AG09309 (cell line): Measurements from ENCODE around the gene BEAN1.
"Not testable (repeated sequence)": the region's sequence is repeated elsewhere in the genome, so short reads cannot be mapped to it uniquely, and the experiment has no call there.

Experiments used
- DNase-seq: peaks from one replicate; pipeline ENCODE4 v3.0.0-alpha.2; 2010; ENCODE audit warnings: low read depth
- H3K4me3 ChIP-seq: 2 replicates; pipeline ENCODE4 v1.5.1; 2011; ENCODE audit warnings: mild to moderate bottlenecking, low read depth, low read length, moderate library complexity; ENCODE audit not compliant: control insufficient read depth
- TF ChIP-seq, protein P1 (sequence below): IDR thresholded peaks from 2 replicates; pipeline ENCODE4 v1.5.1; 2011; ENCODE audit warnings: mild to moderate bottlenecking, low read depth, low read length, inconsistent platforms; ENCODE audit not compliant: insufficient read depth, control insufficient read depth; ENCODE audit errors: missing control alignments

BEAN1 gene

GRCh38 chr16:66512272-66513110 lies 85.4 kb downstream of the BEAN1 start:
- no peak for DNase-seq
- H3K4me3 ChIP-seq: no peak overlapping the region
- TF ChIP-seq, protein P1, sequence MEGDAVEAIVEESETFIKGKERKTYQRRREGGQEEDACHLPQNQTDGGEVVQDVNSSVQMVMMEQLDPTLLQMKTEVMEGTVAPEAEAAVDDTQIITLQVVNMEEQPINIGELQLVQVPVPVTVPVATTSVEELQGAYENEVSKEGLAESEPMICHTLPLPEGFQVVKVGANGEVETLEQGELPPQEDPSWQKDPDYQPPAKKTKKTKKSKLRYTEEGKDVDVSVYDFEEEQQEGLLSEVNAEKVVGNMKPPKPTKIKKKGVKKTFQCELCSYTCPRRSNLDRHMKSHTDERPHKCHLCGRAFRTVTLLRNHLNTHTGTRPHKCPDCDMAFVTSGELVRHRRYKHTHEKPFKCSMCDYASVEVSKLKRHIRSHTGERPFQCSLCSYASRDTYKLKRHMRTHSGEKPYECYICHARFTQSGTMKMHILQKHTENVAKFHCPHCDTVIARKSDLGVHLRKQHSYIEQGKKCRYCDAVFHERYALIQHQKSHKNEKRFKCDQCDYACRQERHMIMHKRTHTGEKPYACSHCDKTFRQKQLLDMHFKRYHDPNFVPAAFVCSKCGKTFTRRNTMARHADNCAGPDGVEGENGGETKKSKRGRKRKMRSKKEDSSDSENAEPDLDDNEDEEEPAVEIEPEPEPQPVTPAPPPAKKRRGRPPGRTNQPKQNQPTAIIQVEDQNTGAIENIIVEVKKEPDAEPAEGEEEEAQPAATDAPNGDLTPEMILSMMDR: no peak

GRCh38 chr16:66513111-66513723 lies 86.1 kb downstream of the BEAN1 start:
- TF ChIP-seq, protein P1: no peak
- no peak overlapping the region for H3K4me3 ChIP-seq
- no peak for DNase-seq

DNA sequence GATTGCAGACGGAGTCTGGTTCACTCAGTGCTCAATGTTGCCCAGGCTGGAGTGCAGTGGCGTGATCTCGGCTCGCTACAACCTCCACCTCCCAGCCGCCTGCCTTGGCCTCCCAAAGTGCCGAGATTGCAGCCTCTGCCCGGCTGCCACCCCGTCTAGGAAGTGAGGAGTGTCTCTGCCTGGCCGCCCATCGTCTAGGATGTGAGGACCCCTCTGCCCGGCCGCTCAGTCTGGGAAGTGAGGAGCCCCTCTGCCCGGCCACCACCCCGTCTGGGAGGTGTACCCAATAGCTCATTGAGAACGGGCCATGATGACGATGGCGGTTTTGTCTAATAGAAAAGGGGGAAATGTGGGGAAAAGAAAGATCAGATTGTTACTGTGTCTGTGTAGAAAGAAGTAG lies 87.3 kb downstream of the BEAN1 start:
- DNase-seq, H3K4me3 ChIP-seq: not testable (repeated sequence)

DNA sequence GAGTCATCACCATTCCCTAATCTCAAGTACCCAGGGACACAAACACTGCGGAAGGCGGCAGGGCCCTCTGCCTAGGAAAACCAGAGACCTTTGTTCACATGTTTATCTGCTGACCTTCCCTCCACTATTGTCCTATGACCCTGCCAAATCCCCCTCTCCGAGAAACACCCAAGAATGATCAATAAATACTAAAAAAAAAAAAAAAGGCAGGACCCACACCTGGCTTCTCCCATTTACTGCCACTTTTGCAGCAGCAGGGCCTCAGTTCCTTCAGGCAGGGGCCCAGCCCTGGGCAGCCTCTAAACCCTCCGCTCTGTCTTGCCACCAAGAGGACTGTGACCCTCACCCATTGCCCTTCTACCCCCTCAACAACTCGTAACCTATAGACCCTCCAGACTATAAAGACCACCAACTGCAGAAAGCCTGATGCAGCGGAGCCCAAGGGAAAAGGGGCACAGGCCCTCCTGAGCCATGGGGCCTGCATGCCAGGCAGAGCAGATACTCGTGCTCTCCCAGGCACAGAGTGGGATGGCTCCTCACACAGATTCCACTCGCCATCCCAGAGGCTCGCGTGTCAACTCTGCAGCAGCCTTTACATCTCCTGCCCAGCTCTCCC lies 88.0 kb downstream of the BEAN1 start:
- DNase-seq, H3K4me3 ChIP-seq: not testable (repeated sequence)

- no peak overlapping the region for H3K4me3 ChIP-seq
- TF ChIP-seq, protein P1: peak; percentile 66
- no peak for DNase-seq
Observed at GRCh38 chr16:66515596-66516508, 88.8 kb downstream of the BEAN1 start.

GRCh38 chr16:66516509-66516807 lies 89.4 kb downstream of the BEAN1 start:
- no peak for DNase-seq
- no peak overlapping the region for H3K4me3 ChIP-seq
- TF ChIP-seq, protein P1: no peak

GRCh38 chr16:66516808-66517585 lies 89.9 kb downstream of the BEAN1 start:
- DNase-seq: peak; percentile 93
- H3K4me3 ChIP-seq: no peak overlapping the region
- TF ChIP-seq, protein P1: no peak
